Kidney (tissue), 14 donors: ENCODE results near the gene CDRT4. TPM values are rescaled to one million over a fixed set of nuclear protein-coding genes. Genes with fewer than 3 reads are reported as not detected.

Source experiments
- DNase-seq, 5 donors: peaks; one replicate each; pipeline ENCODE4 v3.0.0-alpha.2; 2013 to 2020
- FAIRE-seq: peaks from 2 replicates; lab custom pipeline; 2012; peaks lifted over from hg19 to GRCh38; lab: Jason Lieb, UNC
- H3K27ac ChIP-seq, 2 donors: one replicate each; pipeline ENCODE4 v1.7.0; 2013; ENCODE audit warnings: low read depth in 2 of 2, low read length in 2 of 2, inconsistent platforms in 1 of 2
- H3K27me3 ChIP-seq: one replicate; pipeline ENCODE4 v1.7.1; 2013; ENCODE audit warnings: low read length, inconsistent platforms; ENCODE audit not compliant: control insufficient read depth, insufficient read depth
- H3K36me3 ChIP-seq, 3 donors: one replicate each; pipeline versions ENCODE4 v1.7.0 to v1.7.1; 2013; ENCODE audit warnings: low read length in 3 of 3, control low read depth in 1 of 3, inconsistent platforms in 1 of 3; ENCODE audit not compliant: insufficient read depth in 3 of 3, control insufficient read depth in 2 of 3
- H3K4me1 ChIP-seq, 3 donors: one replicate each; pipeline versions ENCODE4 v1.7.0 to v1.7.1; 2013; ENCODE audit warnings: low read length in 3 of 3, inconsistent platforms in 1 of 3, low read depth in 1 of 3; ENCODE audit not compliant: control insufficient read depth in 2 of 3, insufficient read depth in 2 of 3
- H3K4me3 ChIP-seq, 3 donors: one replicate each; pipeline versions ENCODE4 v1.7.0 to v1.8.1; 2013; ENCODE audit warnings: low read length in 3 of 3, control low read depth in 1 of 3, inconsistent platforms in 1 of 3
- H3K9ac ChIP-seq, 3 donors: one replicate each; pipeline versions ENCODE4 v1.7.0 to v1.7.1; 2013; ENCODE audit warnings: low read length in 3 of 3, control low read depth in 1 of 3, inconsistent platforms in 1 of 3
- H3K9me3 ChIP-seq, 3 donors: one replicate each; pipeline versions ENCODE4 v1.7.0 to v1.7.1; 2013; ENCODE audit warnings: low read length in 3 of 3, control low read depth in 1 of 3, inconsistent platforms in 1 of 3; ENCODE audit not compliant: control insufficient read depth in 2 of 3, insufficient read depth in 1 of 3
- intact Hi-C: fragments of 100-400 bp; cut with DNase I; formaldehyde crosslinking; loops from one replicate; pipeline ENCODE4 v1.11.1; 2022
- polyA plus RNA-seq: library from polyadenylated mRNA; stranded (reverse); fragments of 350-450 nt; fragmentation: Illumina TruSeq; extraction: RNeasy Lipid Tissue Mini Kit (QIAGEN cat#74804); gene quantifications from one replicate; pipeline ENCODE4 v1.2.3, GENCODE V29; 2014; ENCODE audit warnings: low read depth, low replicate concordance; ENCODE audit not compliant: insufficient read depth
- total RNA-seq: library from RNA; stranded (reverse); fragmentation: NEBNext Ultra II Directional; extraction: Animal tissue kit (Norgen Biotek cat#: 25700); gene quantifications from one replicate; pipeline ENCODE4 v1.2.1, GENCODE V29; 2021
- TF ChIP-seq, protein P1 (sequence below): IDR thresholded peaks from 3 replicates; pipeline ENCODE4 v1.5.1; 2012; ENCODE audit warnings: mild to moderate bottlenecking, moderate library complexity, borderline replicate concordance; ENCODE audit not compliant: insufficient read depth; ENCODE audit errors: extremely low read depth
- donor health status: control.
- donor health status: control.
- donor health status: control.
- donor health status: control.
- donor health status: control.
- donor health status: DM: yes; HTN: yes; CAD: no.
- donor health status: Normal renal cell carcinoma (clear cell type).

The CDRT4 gene
- total and polyA plus RNA-seq, 2 donors from 2014 or later: 4.6 to 8.0 TPM

DNA sequence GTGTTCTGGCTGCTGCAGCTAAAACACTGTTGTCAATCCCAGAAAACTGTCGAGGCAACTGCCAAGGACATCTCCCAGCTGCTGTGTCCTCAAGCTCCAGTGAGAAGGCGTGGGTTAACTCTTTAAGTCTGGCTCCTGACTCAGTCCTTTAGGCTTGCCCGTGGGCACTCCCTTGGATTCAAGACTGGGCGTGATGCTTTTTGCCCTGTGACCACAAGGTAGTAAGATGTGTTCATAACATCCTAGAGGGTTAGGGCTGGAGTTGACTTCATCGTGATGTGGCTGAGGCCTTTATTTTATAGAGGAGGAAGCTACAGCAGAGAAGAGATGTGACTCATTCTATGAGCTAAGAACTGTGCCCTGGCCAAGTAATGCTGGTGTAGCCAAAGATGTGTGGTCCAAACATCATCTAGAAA is 75.1 kb downstream of the CDRT4 start:
- no peaks in the 10 kb centered on the region for H3K4me1 ChIP-seq
- H3K27ac ChIP-seq: no peak overlapping the region
- intact Hi-C loops: no loop called here
- TF ChIP-seq, protein P1, sequence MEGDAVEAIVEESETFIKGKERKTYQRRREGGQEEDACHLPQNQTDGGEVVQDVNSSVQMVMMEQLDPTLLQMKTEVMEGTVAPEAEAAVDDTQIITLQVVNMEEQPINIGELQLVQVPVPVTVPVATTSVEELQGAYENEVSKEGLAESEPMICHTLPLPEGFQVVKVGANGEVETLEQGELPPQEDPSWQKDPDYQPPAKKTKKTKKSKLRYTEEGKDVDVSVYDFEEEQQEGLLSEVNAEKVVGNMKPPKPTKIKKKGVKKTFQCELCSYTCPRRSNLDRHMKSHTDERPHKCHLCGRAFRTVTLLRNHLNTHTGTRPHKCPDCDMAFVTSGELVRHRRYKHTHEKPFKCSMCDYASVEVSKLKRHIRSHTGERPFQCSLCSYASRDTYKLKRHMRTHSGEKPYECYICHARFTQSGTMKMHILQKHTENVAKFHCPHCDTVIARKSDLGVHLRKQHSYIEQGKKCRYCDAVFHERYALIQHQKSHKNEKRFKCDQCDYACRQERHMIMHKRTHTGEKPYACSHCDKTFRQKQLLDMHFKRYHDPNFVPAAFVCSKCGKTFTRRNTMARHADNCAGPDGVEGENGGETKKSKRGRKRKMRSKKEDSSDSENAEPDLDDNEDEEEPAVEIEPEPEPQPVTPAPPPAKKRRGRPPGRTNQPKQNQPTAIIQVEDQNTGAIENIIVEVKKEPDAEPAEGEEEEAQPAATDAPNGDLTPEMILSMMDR: no peak
- no peak for DNase-seq
- no peaks in the 10 kb centered on the region for H3K27me3 ChIP-seq
- no peaks in the 10 kb centered on the region for H3K9me3 ChIP-seq
- H3K4me3 ChIP-seq: no peak overlapping the region
- H3K36me3 ChIP-seq: no peaks in the 10 kb centered on the region
- no peak overlapping the region for H3K9ac ChIP-seq
- FAIRE-seq: no peak

DNA sequence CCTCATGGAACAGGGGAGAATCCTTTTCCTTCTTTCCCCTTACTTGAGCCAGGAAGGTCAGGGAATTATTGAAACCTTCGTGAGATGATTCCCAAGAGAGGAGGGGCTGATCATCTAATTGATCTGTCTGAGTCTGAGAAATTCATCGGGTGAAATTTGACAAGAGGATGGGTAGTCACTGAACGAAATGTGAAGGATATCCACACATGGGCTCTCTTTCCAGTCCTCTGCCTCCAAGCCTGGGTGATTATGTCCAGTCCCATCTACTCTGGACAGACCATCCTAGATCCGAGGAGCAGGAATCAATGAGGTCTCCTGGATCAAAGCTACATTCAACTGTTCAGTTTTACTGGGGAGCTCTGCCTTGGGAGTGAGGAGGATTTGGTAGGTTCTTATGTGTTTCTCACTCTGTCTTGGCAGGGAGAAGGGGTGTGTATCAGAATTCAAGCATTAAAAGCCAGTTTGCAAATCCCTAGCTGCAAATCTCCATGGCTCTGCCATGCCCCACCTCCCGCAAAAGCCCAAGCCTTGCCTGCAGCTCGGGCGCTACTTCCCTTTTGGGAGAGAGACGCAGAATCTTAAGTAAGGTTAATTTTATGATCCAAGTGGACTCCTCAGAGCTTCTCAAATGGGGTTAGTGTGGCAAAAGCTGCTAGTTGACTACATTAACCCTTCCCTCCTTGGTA is 78.9 kb downstream of the CDRT4 start:
- Histone ChIP-seq H3K36me3 (no peaks in the 10 kb centered on the region), H3K27me3 (no peaks in the 10 kb centered on the region), H3K27ac (no peak overlapping the region), H3K4me3 (no peak overlapping the region), H3K9me3 (no peaks in the 10 kb centered on the region), H3K4me1 (no peaks in the 10 kb centered on the region), H3K9ac (no peak overlapping the region)
- intact Hi-C loops: no loop called here
- DNase-seq (no peak), FAIRE-seq (no peak)
- TF ChIP-seq, protein P1: no peak

DNA sequence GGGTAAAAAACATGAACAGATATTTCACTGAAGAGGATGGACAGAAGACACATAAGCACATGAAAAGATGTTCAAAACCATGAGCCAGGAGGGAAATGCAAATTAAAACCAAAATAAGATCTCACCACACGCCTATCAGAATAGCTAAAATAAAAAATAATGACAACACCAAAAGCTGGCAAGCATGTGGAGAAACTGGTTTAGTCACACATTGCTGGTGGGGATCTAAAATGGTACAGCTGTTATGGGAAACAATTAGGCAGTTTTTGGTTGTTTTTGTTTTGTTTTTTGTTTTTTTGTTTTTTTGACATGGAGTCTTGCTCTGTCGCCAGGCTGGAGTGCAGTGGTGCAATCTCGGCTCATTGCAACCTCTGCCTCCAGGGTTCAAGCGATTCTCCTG is 81.3 kb downstream of the CDRT4 start:
- TF ChIP-seq, protein P1: no peak
- no peaks in the 10 kb centered on the region for H3K36me3 ChIP-seq
- H3K4me3 ChIP-seq: no peak overlapping the region
- FAIRE-seq: no peak
- intact Hi-C loops: no loop called here
- H3K9me3 ChIP-seq: no peaks in the 10 kb centered on the region
- H3K27me3 ChIP-seq: no peaks in the 10 kb centered on the region
- no peak overlapping the region for H3K27ac ChIP-seq
- no peak for DNase-seq
- no peaks in the 10 kb centered on the region for H3K4me1 ChIP-seq
- no peak overlapping the region for H3K9ac ChIP-seq

Other genes with a start within 250 kb of the CDRT4 start
- 73.6 TPM for gene PMP22, start 202.3 kb downstream of the CDRT4 start, total RNA-seq
- 37.0 TPM for gene PMP22, start 202.3 kb downstream of the CDRT4 start, polyA plus RNA-seq
- gene TEKT3, start 126.0 kb downstream of the CDRT4 start, total RNA-seq: 1.4 TPM
- gene TEKT3, start 126.0 kb downstream of the CDRT4 start, polyA plus RNA-seq: not detected
- 19.0 TPM for gene TVP23C, start 95.9 kb upstream of the CDRT4 start, total RNA-seq
- 2.6 TPM for gene TVP23C, start 95.9 kb upstream of the CDRT4 start, polyA plus RNA-seq
- gene FBXW10B, start 152.1 kb upstream of the CDRT4 start, total RNA-seq: 0.19 TPM
- gene FBXW10B, start 152.1 kb upstream of the CDRT4 start, polyA plus RNA-seq: 0.54 TPM
- 16.2 TPM for gene TRIM16, start 216.7 kb upstream of the CDRT4 start, total RNA-seq
- 14.8 TPM for gene TRIM16, start 216.7 kb upstream of the CDRT4 start, polyA plus RNA-seq
- 17.4 TPM for gene ZNF286A, start 232.1 kb upstream of the CDRT4 start, total RNA-seq
- gene ZNF286A, start 232.1 kb upstream of the CDRT4 start, polyA plus RNA-seq: 11.0 TPM